NCI-H1105 (cell line): ENCODE data around the gene NUP85.
A peak's percentile ranks its signal among the peaks of the same experiment; 100 is the strongest.
"Not testable (repeated sequence)": the region's sequence is repeated elsewhere in the genome, so short reads cannot be mapped to it uniquely, and the experiment has no call there.

Source experiments
- DNase-seq: peaks from one replicate; lab custom pipeline; 2025; lab: John Stamatoyannopoulos, UW

Gene NUP85

GRCh38 chr17:75269844-75270217, 64.4 kb downstream of the NUP85 start:
- DNase-seq = no peak

GRCh38 chr17:75270218-75270965, 64.9 kb downstream of the NUP85 start:
- no peak for DNase-seq

GRCh38 chr17:75270966-75271232, 65.4 kb downstream of the NUP85 start, which contains the start of gene MIF4GD:
Gene MIF4GD (minus strand): TSS chr17:75271231. CDS start chr17:75270195, 1,036 bp downstream.
- no peak for DNase-seq

GRCh38 chr17:75271233-75271954, 65.9 kb downstream of the NUP85 start:
- DNase-seq = peak; percentile 64

GRCh38 chr17:75271955-75272847, 66.7 kb downstream of the NUP85 start:
- no peak for DNase-seq

- DNase-seq = no peak
Measured at GRCh38 chr17:75272848-75273184, 67.3 kb downstream of the NUP85 start.

- DNase-seq = no peak
Measured at GRCh38 chr17:75273977-75274708, 68.7 kb downstream of the NUP85 start.

- DNase-seq = no peak
Measured at GRCh38 chr17:75277664-75278071, 72.2 kb downstream of the NUP85 start.

- DNase-seq = not testable (repeated sequence)
Measured at GRCh38 chr17:75280189-75280588, 74.7 kb downstream of the NUP85 start.

- no peak for DNase-seq
Measured at GRCh38 chr17:75285123-75285522, 79.6 kb downstream of the NUP85 start.
